ENCODE measurements around the gene DIS3L2.
"Not testable (repeated sequence)": the region's sequence is repeated elsewhere in the genome, so short reads cannot be mapped to it uniquely, and the experiment has no call there.

The DIS3L2 gene

GRCh38 chr2:231928901-231929725 is 32.4 kb upstream of the DIS3L2 start:
- no peak for DNase-seq (ENCODE audit: insufficient read length, low spot score)
- no peak for FAIRE-seq

DNA sequence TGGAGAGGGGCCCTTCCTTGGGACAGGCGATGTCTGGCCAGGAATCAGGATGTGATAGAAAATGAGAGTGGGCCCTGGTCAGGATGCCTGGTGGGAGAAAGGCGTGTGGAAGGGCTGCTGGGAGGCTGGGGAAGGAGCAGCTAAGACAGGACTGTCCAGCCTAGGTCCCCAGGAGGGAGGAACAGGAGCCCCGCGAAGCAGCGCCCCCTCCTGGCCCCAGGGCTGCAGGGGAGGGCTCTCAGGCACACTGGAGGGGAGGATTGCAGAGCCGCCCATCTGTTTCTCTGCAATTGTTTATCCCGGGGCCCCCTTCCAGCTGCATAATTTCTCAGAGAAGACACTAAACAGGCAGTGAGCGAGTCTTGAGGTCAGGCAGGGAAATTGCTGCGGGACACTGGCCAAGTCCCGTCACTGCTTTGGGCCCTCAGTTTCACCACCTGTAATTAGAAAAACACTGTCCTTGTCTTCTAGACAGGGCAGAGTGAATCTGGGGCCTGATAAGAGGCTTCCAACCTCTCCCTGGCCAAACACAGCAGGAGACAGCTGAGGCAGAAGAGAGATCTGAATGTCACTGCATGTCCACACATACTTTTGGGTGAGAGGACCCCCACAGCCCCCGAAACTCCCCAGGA is 31.4 kb upstream of the DIS3L2 start:
- FAIRE-seq: no peak
- no peak for DNase-seq (ENCODE audit: insufficient read length, low spot score)

- no peak for DNase-seq (ENCODE audit: insufficient read length, low spot score)
These were observed 30.8 kb upstream of the DIS3L2 start for GRCh38 chr2:231930593-231931281.

DNA sequence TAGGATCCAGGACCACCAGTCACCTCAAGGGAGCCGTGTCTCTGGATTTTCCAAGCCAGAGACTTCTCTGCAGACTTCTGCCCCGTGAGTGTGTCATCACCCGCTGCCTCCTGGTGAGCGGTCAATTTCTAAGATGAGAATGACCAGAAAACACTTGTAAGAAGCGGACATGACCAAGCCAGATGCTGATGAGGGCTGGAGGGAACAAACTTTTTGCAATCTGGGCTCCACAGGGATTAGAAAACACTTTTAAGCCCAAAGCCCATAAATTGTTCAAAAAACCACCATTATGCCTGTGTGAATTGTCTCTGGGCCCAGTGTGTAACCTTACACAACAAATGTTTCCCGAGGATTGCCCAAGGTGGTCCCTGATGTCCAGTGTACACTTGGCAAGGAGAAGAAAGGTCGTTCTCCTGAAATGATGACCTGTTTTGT is 30.0 kb upstream of the DIS3L2 start:
- no peak for DNase-seq (ENCODE audit: insufficient read length, low spot score)
- no peak for FAIRE-seq

More at GRCh38 chr2:231930593-231931281, 30.8 kb upstream of the DIS3L2 start:
- no peak for FAIRE-seq

DNA sequence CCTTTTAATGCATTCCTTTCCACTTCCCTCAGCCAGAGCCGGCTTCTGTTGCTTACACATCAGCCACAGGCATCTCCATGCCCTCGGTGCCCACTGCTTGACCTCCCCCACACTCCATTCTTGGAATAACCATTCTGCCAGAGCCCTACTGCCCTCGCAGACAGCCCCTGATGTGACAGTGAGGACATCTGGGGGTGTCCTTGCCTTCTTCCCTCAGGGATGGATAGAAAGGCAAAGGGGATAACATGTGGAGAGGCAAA is 28.9 kb upstream of the DIS3L2 start:
- DNase-seq (ENCODE audit: insufficient read length, low spot score) (no peak), FAIRE-seq (no peak)

- DNase-seq (ENCODE audit: insufficient read length, low spot score): no peak
- FAIRE-seq: no peak
These were observed 28.3 kb upstream of the DIS3L2 start for GRCh38 chr2:231932985-231933915.

- DNase-seq (ENCODE audit: insufficient read length, low spot score) (no peak), FAIRE-seq (no peak)
These were observed 27.6 kb upstream of the DIS3L2 start for GRCh38 chr2:231933916-231934401.

DNA sequence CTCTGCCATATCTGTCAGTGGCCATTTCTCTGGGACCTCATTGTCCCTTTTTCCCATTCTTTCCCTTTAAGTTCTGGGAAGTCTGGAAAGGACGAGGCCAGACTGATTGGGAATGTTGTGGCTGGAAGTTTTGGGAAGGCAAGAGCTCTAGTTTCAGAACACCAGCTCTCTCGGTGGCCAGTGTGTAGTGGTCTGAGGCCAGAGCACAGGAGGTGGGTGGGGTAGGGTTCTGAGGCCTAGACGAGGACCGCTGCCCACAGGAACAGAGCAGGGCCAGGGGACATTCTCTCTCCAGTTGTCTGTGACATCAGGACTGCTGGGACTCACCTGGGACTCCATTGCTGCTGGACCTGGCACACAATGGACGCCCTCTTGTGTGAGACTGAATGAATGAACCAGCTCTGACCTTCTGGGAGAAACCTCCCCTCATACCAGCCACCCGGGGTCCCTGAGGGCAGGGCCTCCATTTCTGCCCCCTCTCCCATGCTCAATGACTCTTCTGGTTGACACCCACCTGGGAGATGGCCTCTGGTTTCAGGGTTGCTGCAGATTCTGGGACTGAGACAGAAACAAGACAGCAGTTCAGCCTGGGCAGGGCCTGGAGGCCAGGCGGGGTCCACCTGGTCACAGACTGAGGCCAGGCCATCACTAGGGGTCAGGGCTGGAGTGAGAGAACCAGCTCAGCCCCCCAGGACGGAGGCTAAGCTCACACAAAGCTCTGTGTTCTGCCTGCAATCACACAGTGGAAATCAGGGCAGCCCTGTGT is 26.9 kb upstream of the DIS3L2 start:
- no peak for FAIRE-seq
- DNase-seq (ENCODE audit: insufficient read length, low spot score): no peak

GRCh38 chr2:231935207-231935524 is 26.3 kb upstream of the DIS3L2 start:
- FAIRE-seq: no peak
- DNase-seq (ENCODE audit: insufficient read length, low spot score): no peak

DNA sequence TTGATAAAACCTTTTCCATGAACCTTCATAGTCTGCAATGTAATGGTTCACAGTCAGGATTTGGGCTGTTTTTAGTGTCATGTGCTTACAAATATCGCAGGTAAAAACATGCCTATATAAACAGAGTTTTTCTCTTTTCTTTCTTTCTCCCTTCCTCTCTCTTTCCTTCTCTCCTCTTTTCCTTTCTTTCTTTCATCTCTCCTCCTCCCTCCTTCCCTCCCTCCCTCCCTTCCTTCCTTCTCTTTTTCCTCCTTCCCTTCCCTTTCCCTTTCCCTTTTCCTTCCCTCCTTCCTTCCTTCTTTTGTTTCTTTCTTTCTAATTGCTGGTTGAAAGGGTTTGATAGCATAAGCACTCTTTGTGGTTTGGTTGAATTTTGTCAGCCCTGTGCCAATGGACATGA is 25.7 kb upstream of the DIS3L2 start:
- DNase-seq (ENCODE audit: insufficient read length, low spot score) (no peak), FAIRE-seq (no peak)

DNA sequence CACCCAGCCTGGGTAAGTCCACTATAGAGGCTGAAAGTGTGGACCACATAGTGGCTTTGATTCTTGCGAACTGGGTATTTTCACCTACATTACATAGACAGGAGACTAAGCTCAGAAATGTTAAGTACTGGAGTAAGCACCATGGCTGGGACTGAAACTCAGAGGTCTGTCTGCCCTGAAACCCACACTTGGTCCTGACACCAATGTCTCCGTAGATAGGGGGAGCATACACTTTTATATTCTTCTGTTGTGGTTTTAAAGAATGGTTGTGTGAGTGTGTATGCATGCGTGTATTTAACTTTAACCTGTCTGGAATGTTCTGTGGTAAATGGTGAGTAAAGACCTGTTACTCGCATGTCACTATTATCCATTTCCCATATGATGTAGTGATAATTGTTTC is 25.0 kb upstream of the DIS3L2 start:
- FAIRE-seq (no peak), DNase-seq (ENCODE audit: insufficient read length, low spot score) (no peak)

DNA sequence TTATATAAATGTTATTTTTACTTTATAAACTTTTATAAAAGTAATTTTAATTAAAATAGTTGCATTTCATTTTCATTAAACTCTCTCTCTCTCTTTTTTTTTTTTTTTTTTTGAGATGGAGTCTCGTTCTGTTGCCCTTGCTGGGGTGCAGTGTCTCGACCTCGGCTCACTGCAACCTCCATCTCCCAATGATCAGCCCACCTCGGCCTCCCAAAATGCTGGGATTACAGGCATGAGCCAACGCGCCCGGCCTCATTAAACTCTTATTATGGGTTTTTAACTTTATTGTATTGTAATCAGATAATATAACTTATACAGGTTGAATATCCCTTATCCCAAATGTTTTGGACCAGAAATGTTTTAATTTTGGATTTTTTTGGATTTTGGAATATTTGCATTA is 24.5 kb upstream of the DIS3L2 start:
- DNase-seq (ENCODE audit: insufficient read length, low spot score): no peak
- no peak for FAIRE-seq

- no peak for FAIRE-seq
These were observed 22.5 kb upstream of the DIS3L2 start for GRCh38 chr2:231939022-231939421.

DNA sequence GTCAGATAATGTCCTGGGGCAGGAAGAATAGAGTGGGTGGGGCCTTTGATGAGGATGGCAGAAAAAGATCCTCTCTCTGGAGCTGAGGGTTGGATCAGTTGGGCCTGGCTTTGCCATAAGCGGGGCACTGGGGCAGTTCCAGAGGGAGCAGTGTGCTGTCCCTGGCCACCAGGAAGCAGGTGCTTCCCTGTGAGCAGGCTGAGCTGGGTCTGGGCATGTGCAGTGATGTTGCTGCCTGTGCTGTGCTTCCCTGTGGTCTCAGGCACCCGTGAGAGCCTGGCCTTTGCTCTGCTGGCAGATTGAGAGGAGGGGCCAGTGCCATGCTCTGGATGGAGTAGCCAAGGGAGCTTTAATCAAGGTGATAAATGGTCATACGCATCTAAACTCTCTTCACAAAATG is 20.7 kb upstream of the DIS3L2 start:
- no peak for DNase-seq (ENCODE audit: insufficient read length, low spot score)
- FAIRE-seq: no peak

More at GRCh38 chr2:231939022-231939421, 22.5 kb upstream of the DIS3L2 start:
- no peak for DNase-seq (ENCODE audit: insufficient read length, low spot score)

- no peak for FAIRE-seq
- DNase-seq (ENCODE audit: insufficient read length, low spot score): no peak
These were observed 19.8 kb upstream of the DIS3L2 start for GRCh38 chr2:231941673-231942072.

DNA sequence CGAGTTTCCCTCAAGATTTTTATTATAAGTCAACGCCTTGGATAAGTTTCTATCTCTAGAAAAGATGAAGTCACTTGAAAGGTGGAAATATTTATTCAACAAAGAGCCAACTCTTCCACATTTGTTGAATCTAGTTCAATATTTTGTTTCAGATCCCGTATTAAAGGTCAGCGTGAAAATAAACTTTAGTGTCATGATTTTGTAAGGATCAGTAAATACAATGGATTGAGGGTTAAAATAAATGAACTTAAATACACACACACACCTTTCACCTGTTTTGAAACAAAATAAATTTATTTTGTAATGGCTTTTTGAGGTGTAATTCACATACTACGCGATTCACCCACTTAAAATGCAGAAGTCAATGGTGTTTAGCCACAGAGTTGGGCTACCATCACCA is 19.3 kb upstream of the DIS3L2 start:
- DNase-seq (ENCODE audit: insufficient read length, low spot score): no peak
- no peak for FAIRE-seq

- no peak for DNase-seq (ENCODE audit: insufficient read length, low spot score)
- FAIRE-seq: no peak
These were observed 15.2 kb upstream of the DIS3L2 start for GRCh38 chr2:231946241-231946814.

GRCh38 chr2:231947112-231947511 is 14.4 kb upstream of the DIS3L2 start:
- DNase-seq (ENCODE audit: insufficient read length, low spot score); FAIRE-seq: not testable (repeated sequence)

GRCh38 chr2:231947694-231948093 is 13.8 kb upstream of the DIS3L2 start:
- no peak for DNase-seq (ENCODE audit: insufficient read length, low spot score)
- FAIRE-seq: no peak
